Natural killer cell treated with Interleukin-12 subunit alpha and Interleukin-12 subunit beta and Interleukin-15 and Interleukin-18, amount 100 ng/mL, for 72 hours (primary cell): Measurements from ENCODE around the gene SLC22A4. TPM values are rescaled to one million over a fixed set of nuclear protein-coding genes. Genes with fewer than 3 reads are reported as not detected.

Source experiments
- ATAC-seq, 2 donors: fragments of 150-1000 bp; cut with Tn5 transposase in 1 of 2; sonication (Bioruptor Pico), chemical (Tn5 transposase) in 1 of 2; 2 replicates each; pipeline ENCODE4 v1.10.0; 2021
- DNase-seq: peaks from one replicate; pipeline ENCODE4 v3.0.0; 2022; ENCODE audit warnings: low spot score
- H3K27ac Mint-ChIP-seq, 2 donors: 1 replicate in 1 of 2; 2 replicates in 1 of 2; pipeline ENCODE4 v1.8.0; 2022; ENCODE audit warnings: mixed read lengths in 2 of 2, mild to moderate bottlenecking in 1 of 2, moderate library complexity in 1 of 2
- H3K27me3 Mint-ChIP-seq, 2 donors: 1 replicate in 1 of 2; 2 replicates in 1 of 2; pipeline ENCODE4 v1.8.0; 2022; ENCODE audit warnings: mixed read lengths in 2 of 2
- H3K36me3 Mint-ChIP-seq: one replicate; pipeline ENCODE4 v1.8.0; 2022; ENCODE audit warnings: mixed read lengths
- H3K4me1 Mint-ChIP-seq, 2 donors: 1 replicate in 1 of 2; 2 replicates in 1 of 2; pipeline ENCODE4 v1.8.0; 2022; ENCODE audit warnings: low read depth in 2 of 2, mixed read lengths in 2 of 2, mild to moderate bottlenecking in 1 of 2
- H3K4me3 Mint-ChIP-seq: one replicate; pipeline ENCODE4 v1.8.0; 2022; ENCODE audit warnings: mixed read lengths
- H3K9me3 Mint-ChIP-seq: 2 replicates; pipeline ENCODE4 v1.8.0; 2022; ENCODE audit warnings: mixed read lengths
- total RNA-seq, 2 donors: library from RNA; stranded (reverse); gene quantifications; one replicate each; pipeline ENCODE4 v1.2.3, GENCODE V29; 2022

The SLC22A4 gene
- total RNA-seq, 2 donors from 2014 or later, result 0.93 to 2.5 TPM

DNA sequence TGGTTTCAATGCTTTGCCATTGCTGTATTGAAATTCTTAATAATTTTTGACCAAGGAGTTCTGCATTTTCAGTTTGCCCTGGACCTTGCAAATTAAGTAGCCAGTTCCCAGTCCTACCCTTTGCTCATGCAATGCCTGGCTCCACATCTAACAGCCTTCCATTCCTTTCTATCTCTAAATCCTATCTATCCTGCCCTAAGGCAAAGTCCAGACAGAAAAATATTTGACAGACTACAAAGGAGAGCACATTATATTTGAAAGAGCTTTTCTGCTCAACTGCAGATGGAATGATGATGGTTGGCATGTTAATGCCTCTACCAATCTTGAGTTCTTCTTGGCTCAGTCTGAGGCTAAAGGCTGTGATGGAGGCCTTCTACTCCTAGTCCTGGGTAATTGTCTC, 15.5 kb downstream of the SLC22A4 start:
- no peaks in the 10 kb centered on the region for H3K9me3 Mint-ChIP-seq
- H3K27me3 Mint-ChIP-seq, result no peaks in the 10 kb centered on the region
- peaks cover 0 to 3% of the 10 kb centered on the region in 2 donors for H3K4me1 Mint-ChIP-seq
- peaks cover 4% of the 10 kb centered on the region for H3K36me3 Mint-ChIP-seq
- DNase-seq (no peak), ATAC-seq (no peak)
- H3K4me3 Mint-ChIP-seq, result no peak overlapping the region
- no peak overlapping the region for H3K27ac Mint-ChIP-seq

DNA sequence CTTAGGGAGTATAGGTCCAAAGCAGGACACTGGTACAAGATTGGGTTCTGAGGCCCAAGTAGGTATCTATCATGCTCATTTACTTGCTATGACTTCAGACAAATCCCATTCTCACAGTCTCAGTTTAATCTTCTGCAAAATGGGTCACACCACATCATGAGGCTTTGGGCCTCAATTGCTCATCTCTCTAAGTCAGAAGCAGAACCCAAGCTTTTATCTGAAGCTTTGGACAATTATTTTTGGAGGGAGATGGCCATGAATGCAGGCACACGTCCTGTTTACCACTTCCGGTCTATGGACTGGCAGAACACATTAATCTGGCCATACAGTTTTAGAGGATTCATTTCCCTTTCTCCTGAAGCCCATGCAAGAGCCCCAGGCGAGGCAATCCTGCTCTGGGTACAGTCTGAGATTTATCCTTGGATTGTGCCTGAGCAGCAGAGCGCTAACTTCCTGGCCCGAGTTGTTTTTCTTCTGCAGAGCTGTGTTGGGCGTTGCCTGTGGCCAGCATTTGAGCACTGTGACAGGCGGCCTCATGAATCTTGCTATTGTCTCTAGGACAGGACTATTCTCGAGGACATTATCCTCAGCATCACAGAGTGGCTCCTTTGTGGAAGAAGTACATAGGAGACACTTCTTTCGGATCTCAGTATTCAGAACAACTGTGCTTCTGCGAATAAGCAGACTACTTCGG, 16.1 kb downstream of the SLC22A4 start:
- no peak for ATAC-seq
- no peak for DNase-seq
- Mint-ChIP-seq H3K36me3 (peaks cover under 1% of the 10 kb centered on the region), H3K9me3 (no peaks in the 10 kb centered on the region), H3K27me3 (no peaks in the 10 kb centered on the region), H3K4me3 (no peak overlapping the region), H3K27ac (no peak overlapping the region), H3K4me1 (peaks cover 0 to 3% of the 10 kb centered on the region in 2 donors)

DNA sequence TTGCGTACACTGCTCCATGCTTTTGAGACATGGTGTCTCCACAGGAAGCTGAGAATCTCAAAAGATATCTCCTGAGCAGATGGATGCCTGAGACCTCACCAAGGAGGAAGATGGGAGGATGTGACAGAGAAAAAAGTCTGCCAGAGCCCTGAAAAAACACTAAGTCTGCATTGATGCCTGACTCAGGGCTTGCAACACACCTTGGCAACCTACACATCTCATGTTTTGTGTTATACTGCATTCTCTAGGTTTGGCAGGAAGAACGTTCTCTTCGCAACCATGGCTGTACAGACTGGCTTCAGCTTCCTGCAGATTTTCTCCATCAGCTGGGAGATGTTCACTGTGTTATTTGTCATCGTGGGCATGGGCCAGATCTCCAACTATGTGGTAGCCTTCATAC, 19.2 kb downstream of the SLC22A4 start:
- no peaks in the 10 kb centered on the region for H3K27me3 Mint-ChIP-seq
- DNase-seq (no peak), ATAC-seq (no peak)
- no peak overlapping the region for H3K4me3 Mint-ChIP-seq
- H3K4me1 Mint-ChIP-seq, result peaks cover 0 to 3% of the 10 kb centered on the region in 2 donors
- H3K36me3 Mint-ChIP-seq, result no peaks in the 10 kb centered on the region
- H3K27ac Mint-ChIP-seq, result no peak overlapping the region
- no peaks in the 10 kb centered on the region for H3K9me3 Mint-ChIP-seq

DNA sequence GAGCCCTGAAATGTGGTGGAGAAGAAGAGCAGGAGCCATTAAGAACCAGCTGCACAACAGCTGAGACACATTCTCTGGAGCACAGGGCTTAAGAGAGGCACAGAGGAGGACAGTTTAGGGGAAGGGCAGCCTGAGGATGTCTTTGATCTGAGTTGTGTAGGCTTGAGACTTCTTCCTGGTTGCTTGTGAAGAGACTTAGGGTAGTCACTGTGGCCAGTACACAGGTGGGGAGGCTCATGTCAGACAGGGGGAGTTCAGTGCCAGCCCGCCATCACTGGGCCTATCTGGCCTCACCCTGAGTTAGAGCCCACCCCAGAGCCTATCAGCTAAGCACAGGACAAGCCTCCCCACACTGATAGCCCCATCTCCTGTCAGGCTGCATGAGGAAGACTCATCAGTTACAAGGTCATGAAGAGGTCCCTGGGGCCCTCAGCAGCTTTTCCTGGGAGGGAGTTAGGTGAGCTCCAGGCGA, 19.8 kb downstream of the SLC22A4 start:
- ATAC-seq (no peak), DNase-seq (no peak)
- H3K27ac Mint-ChIP-seq, result no peak overlapping the region
- no peaks in the 10 kb centered on the region for H3K9me3 Mint-ChIP-seq
- H3K4me3 Mint-ChIP-seq, result no peak overlapping the region
- H3K4me1 Mint-ChIP-seq, result peaks cover 0 to 3% of the 10 kb centered on the region in 2 donors
- no peaks in the 10 kb centered on the region for H3K27me3 Mint-ChIP-seq
- H3K36me3 Mint-ChIP-seq, result no peaks in the 10 kb centered on the region

DNA sequence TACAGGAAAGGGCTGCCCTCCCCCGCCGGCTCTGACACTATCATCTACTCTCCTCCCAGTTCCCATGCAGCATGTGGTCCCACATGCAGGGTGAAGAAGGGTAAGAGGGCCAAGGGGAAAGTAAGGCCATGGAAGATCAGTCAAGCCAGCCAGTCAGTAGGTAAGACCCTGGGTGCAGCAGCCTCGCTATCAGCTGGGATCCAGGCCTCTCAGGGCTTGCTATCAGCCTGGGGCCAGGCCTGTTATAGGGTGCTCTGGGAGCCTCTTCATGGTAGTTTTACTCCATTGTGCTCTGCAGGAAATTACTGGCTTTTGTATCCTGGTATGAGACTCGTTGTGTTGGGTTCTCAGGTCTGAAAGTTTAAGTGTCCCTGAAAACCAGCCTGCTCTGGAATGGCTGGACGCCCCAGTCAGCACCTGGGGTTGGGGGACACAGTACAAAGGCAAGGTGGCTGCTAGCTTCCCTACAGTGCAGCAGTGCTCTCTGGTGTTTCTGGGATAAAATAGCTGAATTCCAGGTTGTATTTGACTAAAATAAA, 21.4 kb downstream of the SLC22A4 start:
- Mint-ChIP-seq H3K27me3 (no peaks in the 10 kb centered on the region), H3K36me3 (no peaks in the 10 kb centered on the region), H3K27ac (no peak overlapping the region), H3K9me3 (no peaks in the 10 kb centered on the region), H3K4me3 (no peak overlapping the region), H3K4me1 (peaks cover 0 to 3% of the 10 kb centered on the region in 2 donors)
- ATAC-seq (no peak), DNase-seq (no peak)

DNA sequence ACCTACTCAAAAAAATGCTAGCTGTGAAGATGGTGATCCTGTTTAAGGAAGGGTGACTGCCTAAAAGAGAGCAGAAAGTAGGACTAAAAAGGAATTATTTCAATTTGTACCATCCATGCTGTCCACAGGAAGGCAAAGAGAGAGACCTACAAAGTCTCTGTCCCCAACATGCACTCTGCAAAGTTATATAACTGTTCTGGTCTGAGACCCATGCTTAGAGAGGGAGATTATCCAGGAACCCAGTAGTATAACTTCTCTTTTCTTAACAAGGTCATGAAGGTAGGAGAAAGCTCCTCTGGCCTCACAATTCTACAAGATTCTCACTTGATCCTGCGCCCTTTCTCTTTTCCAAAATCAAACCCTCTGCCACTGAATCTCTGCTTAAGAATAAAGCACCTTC, 25.8 kb downstream of the SLC22A4 start:
- no peak overlapping the region for H3K4me3 Mint-ChIP-seq
- no peak for DNase-seq
- H3K9me3 Mint-ChIP-seq, result no peaks in the 10 kb centered on the region
- H3K36me3 Mint-ChIP-seq, result no peaks in the 10 kb centered on the region
- H3K27ac Mint-ChIP-seq, result no peak overlapping the region
- no peaks in the 10 kb centered on the region for H3K4me1 Mint-ChIP-seq
- no peak for ATAC-seq
- H3K27me3 Mint-ChIP-seq, result no peaks in the 10 kb centered on the region

DNA sequence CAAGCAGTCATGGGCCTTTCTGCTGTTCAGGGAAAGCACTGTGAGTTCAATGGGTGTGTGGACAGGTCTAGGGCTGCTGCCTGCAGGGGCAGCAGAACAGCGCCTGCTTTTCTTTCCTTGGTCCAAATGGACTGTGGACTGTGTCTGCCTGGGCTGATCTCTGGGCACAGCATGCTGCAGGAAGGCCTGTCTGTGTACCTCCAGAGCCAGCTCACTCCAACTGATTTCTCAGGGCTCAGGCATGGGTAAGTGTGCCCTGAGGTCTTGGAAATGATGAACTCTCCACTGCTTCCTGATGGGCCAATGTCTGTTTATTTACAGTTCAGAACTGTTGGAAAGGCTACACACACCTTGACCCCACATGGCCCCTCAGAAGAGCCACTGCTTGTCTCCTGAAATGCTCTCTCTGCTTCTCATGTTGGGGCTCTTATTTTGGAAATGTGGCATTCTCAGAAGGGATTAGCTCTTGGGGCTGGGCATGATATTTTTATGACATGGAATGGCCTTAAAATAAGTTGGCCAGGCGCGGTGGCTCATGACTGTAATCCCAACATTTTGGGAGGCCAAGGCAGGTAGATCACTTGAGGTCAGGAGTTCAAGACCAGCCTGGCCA, 27.0 kb downstream of the SLC22A4 start:
- no peak overlapping the region for H3K4me3 Mint-ChIP-seq
- no peaks in the 10 kb centered on the region for H3K9me3 Mint-ChIP-seq
- DNase-seq, result no peak
- ATAC-seq, result no peak
- H3K27me3 Mint-ChIP-seq, result no peaks in the 10 kb centered on the region
- H3K4me1 Mint-ChIP-seq, result no peaks in the 10 kb centered on the region
- H3K36me3 Mint-ChIP-seq, result no peaks in the 10 kb centered on the region
- no peak overlapping the region for H3K27ac Mint-ChIP-seq

DNA sequence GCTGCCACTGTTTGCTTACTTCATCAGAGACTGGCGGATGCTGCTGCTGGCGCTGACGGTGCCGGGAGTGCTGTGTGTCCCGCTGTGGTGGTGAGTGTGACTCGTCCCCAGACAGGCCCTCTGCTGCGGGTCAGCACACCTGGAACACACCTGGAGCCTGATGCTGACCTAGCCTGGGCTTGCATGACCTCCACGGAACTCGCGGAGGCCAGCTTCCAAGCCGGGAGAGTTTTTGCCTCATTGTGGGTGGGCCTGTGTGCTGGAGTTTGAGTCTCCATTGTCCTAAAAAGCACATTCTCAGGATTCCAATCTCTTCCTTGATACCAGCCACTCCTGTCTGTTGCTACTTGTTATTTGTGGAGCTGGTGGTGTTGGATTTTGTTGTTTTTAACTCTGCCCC, 28.1 kb downstream of the SLC22A4 start:
- Mint-ChIP-seq H3K4me3 (no peak overlapping the region), H3K27ac (no peak overlapping the region), H3K27me3 (no peaks in the 10 kb centered on the region), H3K4me1 (no peaks in the 10 kb centered on the region), H3K36me3 (no peaks in the 10 kb centered on the region), H3K9me3 (no peaks in the 10 kb centered on the region)
- DNase-seq (no peak), ATAC-seq (no peak)

DNA sequence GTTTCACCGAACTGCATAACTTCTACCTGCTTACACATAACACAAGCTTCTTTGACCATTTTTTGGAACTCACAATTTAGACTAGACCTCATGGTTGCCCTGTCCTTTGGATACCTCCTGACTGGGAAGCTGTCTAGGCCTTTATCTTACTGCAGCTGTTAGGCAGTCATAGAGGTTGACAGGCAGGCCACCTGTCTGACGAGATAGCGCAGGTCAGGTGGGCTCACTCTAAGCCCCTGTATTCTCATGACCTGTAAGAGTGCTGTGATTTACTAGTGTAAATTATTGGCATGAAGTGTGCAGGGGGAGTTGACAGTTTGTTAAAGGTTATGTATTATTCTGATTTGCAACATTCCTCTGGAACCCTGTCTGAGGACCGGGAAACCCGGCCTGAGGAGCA, 29.0 kb downstream of the SLC22A4 start:
- no peak overlapping the region for H3K27ac Mint-ChIP-seq
- ATAC-seq (no peak), DNase-seq (no peak)
- H3K4me3 Mint-ChIP-seq, result no peak overlapping the region
- no peaks in the 10 kb centered on the region for H3K27me3 Mint-ChIP-seq
- no peaks in the 10 kb centered on the region for H3K9me3 Mint-ChIP-seq
- no peaks in the 10 kb centered on the region for H3K4me1 Mint-ChIP-seq
- H3K36me3 Mint-ChIP-seq, result no peaks in the 10 kb centered on the region

DNA sequence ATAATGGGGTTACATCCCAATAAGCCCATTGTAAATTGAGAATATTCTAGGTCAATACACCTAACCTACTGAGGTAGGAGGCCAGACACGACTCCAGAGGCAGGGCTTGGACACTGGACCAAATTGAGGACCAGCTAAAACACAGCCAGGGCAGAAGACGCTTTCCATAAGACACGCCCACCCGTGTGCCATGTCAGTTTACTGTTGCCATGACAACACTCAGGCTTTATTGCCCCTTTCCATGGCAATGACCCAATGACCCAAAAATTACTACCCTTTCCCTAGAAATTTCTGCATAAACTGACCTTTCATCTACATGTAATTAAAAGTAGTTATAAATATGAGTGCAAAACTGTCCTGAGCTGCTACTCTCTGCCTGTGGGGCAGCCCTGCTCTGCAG, 31.5 kb downstream of the SLC22A4 start:
- ATAC-seq, result no peak
- Mint-ChIP-seq H3K9me3 (no peaks in the 10 kb centered on the region), H3K27ac (no peak overlapping the region), H3K27me3 (no peaks in the 10 kb centered on the region), H3K4me1 (no peaks in the 10 kb centered on the region), H3K4me3 (no peak overlapping the region), H3K36me3 (no peaks in the 10 kb centered on the region)
- DNase-seq, result no peak

DNA sequence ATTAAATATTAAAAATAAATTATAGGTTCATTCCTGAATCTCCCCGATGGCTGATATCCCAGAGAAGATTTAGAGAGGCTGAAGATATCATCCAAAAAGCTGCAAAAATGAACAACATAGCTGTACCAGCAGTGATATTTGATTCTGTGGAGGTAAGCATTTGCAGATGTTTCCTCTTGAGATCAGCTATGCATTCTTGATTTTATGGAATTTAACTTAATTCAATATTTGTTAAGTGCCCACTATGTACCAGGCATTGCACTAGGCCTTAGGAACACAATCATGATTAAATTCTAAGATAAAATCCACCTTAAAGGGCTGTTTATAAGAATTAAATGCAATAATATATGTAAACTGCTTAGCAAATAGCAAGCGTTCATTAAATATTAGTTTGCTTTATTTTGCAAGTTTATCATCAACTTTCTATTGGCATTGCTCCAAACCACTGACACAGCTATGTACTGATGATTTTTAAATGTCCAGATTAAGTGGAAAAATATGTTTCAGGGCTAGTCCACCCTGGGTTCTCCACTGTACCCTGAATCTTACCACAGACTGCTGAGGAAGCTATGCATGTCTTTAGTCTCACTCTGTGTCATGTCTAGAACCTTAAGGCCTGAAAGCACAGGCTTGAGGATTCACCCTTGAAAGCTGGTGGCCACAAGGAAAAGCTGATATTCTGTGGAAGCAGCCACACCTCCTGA, 33.2 kb downstream of the SLC22A4 start:
- no peaks in the 10 kb centered on the region for H3K36me3 Mint-ChIP-seq
- DNase-seq, result no peak
- no peak overlapping the region for H3K4me3 Mint-ChIP-seq
- H3K9me3 Mint-ChIP-seq, result no peaks in the 10 kb centered on the region
- H3K27me3 Mint-ChIP-seq, result no peaks in the 10 kb centered on the region
- no peak overlapping the region for H3K27ac Mint-ChIP-seq
- H3K4me1 Mint-ChIP-seq, result no peaks in the 10 kb centered on the region
- ATAC-seq, result no peak

DNA sequence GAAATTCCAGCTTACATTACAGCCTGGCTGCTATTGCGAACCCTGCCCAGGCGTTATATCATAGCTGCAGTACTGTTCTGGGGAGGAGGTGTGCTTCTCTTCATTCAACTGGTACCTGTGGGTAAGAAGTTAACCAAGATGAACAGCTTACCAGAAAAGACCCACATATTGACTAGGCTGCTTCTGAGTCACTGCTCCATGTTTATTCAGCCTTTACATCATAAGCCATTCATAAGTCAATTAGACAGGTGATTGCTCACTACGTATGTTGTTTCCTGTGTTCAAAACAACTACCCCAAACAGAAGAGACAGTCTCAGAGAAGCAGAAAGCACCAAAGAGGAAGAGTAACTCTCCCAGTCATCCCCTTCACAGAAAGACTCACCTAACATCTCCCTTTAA, 40.6 kb downstream of the SLC22A4 start:
- H3K27me3 Mint-ChIP-seq, result peaks cover 0 to 10% of the 10 kb centered on the region in 2 donors
- H3K27ac Mint-ChIP-seq, result no peak overlapping the region
- no peaks in the 10 kb centered on the region for H3K9me3 Mint-ChIP-seq
- ATAC-seq, result no peak
- no peaks in the 10 kb centered on the region for H3K36me3 Mint-ChIP-seq
- no peaks in the 10 kb centered on the region for H3K4me1 Mint-ChIP-seq
- DNase-seq, result no peak
- H3K4me3 Mint-ChIP-seq, result no peak overlapping the region

DNA sequence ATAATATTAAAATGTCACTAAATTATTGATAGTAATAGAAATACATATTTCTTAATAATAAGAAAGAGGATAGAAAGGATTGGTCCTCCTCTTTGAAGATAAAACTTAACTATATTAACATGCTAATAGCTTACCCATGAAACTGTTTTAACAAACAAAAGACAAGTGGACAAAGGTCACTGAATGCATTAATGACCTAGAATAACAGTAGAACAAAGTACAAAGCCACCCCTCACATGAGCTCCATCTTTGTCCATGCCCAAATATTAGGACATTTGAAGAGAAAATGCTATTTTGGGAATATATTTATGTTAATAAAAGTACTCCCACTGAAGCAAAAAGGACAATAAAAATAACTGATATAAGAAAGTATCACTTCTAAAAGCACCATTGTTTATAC, 41.2 kb downstream of the SLC22A4 start:
- no peak for DNase-seq
- ATAC-seq, result no peak
- Mint-ChIP-seq H3K27me3 (peaks cover 0 to 10% of the 10 kb centered on the region in 2 donors), H3K27ac (no peak overlapping the region), H3K4me3 (no peak overlapping the region), H3K4me1 (no peaks in the 10 kb centered on the region), H3K9me3 (no peaks in the 10 kb centered on the region), H3K36me3 (no peaks in the 10 kb centered on the region)

DNA sequence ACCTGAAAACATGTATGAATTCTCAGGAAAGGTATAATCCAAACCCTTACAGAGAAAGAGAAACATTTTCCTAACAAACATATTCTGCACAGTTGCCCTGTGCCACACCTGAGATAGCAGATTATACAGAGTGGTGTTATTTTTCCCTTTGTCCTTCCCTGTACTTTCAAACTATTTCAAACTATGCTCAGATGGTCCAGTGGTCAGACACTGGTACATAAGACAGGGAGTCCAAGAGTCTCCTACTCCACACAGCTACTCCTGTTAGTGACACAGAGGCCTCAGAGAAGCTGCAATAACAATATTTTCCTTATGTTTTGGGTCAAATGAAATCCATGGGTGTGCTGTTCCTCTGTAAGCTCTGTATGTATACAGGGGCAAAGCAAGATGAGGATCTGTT, 45.3 kb downstream of the SLC22A4 start:
- Mint-ChIP-seq H3K27ac (no peak overlapping the region), H3K9me3 (no peaks in the 10 kb centered on the region), H3K4me3 (no peak overlapping the region), H3K27me3 (peaks cover 0 to 5% of the 10 kb centered on the region in 2 donors), H3K36me3 (no peaks in the 10 kb centered on the region), H3K4me1 (no peaks in the 10 kb centered on the region)
- no peak for ATAC-seq
- DNase-seq, result no peak
